ENCODE results near the gene NME4. TPM values are rescaled to one million over a fixed set of nuclear protein-coding genes. Genes with fewer than 3 reads are reported as not detected.
"Not testable (repeated sequence)": the region's sequence is repeated elsewhere in the genome, so short reads cannot be mapped to it uniquely, and the experiment has no call there.

NME4 gene
- total RNA-seq, 2 donors from 2014 or later: 274 to 350 TPM

DNA sequence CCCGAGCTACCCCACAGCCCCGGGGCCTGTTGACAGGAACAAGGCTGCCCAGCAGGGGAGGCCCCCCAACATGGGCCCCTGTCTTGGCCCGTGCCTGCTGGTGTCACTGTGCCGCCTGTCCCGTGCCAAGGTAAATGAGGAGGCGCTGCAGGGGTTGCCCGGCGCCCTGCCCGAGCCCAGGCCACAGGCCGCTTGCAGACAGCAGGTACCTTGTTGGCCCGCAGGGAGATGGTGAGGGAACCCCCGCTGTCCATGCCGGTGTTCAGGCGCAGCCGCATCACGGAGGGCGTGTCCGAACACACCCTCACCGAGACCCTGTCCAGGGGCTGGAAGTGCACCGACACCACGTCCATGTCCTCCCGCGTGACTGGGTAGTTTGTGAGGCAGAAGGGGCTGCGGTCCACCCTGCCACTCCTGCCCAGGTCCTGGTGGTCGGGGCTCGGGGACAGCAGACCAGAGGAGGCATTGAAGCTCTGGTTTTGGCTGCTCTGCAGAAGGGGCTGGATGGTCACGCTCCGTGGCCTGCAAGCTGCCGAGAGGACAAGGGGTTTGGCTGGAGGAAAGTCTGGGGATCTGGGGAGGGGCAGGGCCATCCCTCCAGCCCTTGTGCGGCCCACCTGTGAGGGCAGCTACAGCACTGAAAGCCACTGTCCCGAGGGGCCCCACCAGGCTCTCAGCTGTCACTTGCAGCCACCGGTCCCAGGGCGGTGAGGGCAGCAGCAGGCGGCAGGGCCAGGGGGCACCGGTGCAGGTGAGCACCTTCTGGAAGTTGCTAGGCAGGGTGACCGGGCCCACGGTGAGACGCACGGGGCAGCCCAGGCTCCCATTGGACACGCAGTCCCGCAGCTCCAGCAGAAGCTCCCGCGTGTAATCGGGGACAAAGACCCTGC lies 20.8 kb upstream of the NME4 start:
- H3K36me3 Mint-ChIP-seq (ENCODE audit: low read depth): peaks cover 13% of the 10 kb centered on the region

DNA sequence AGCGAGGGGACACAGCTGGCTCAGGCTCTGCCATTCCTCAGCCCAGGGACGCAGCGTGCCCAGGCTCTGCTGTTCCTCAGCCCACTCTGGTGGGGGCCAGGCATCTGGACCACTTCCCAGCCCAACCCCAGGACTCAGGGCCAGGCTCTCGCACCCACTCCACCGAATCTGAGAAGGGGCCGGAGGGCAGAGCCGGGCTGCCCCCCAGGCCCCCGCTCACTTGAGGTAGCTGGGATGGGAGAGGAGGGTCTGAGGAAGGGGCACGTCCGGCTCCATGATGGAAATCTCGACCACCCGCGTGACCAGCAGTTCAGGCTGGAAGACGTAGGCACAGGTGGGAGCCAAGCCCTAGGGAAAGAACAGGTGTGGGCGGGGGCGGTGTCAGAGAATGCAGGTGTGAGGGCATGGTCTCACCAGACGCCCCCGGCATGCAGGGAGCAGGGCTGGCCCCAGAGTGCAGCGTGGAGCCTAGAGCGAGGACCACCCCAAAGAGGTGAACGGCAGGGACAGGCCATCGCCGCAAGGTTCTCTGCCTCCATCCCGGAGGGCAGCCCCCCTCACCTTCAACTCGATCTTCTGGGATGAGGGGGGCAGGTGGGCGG lies 20.1 kb upstream of the NME4 start:
- Histone ChIP-seq H3K9me3 (ENCODE audit: control insufficient read depth, low read length) (no peaks in the 10 kb centered on the region), H3K4me1 (ENCODE audit: control insufficient read depth, insufficient read depth, low read length) (peaks cover 14% of the 10 kb centered on the region), H3K4me3 (ENCODE audit: low read length) (no peak overlapping the region), H3K27ac (ENCODE audit: low read depth, low read length) (no peak overlapping the region), H3K9ac (ENCODE audit: extremely low read depth, low read length, poor library complexity, severe bottlenecking) (no peak overlapping the region), H3K36me3 (ENCODE audit: control insufficient read depth, insufficient read depth, low read length) (peaks cover 22% of the 10 kb centered on the region), H3K27me3 (ENCODE audit: control insufficient read depth, insufficient read depth, low read length, poor library complexity, severe bottlenecking) (no peaks in the 10 kb centered on the region)
- TF ChIP-seq CTCF (conservative IDR thresholded peaks at IDR 0.05): no peak
- DNase-seq: no peak
- 95 to 97% methylated on average over 15 to 26 of the region's 26 CpGs for WGBS, 2 experiments (ENCODE audit: insufficient coverage in 1 of 2, insufficient read length in 1 of 2)
- H3K4me1 Mint-ChIP-seq: peaks cover 10% of the 10 kb centered on the region
- H3K9me3 Mint-ChIP-seq: no peaks in the 10 kb centered on the region
- peaks cover 13% of the 10 kb centered on the region for H3K36me3 Mint-ChIP-seq (ENCODE audit: low read depth)
- H3K27ac Mint-ChIP-seq: no peak overlapping the region
- no peaks in the 10 kb centered on the region for H3K27me3 Mint-ChIP-seq (ENCODE audit: insufficient read depth)
- H3K4me3 Mint-ChIP-seq: no peak overlapping the region

More for the DNA sequence above, 20.8 kb upstream of the NME4 start:
- no peak for DNase-seq
- TF ChIP-seq CTCF (conservative IDR thresholded peaks at IDR 0.05): no peak
- Histone ChIP-seq H3K9me3 (ENCODE audit: control insufficient read depth, low read length) (no peaks in the 10 kb centered on the region), H3K9ac (ENCODE audit: extremely low read depth, low read length, poor library complexity, severe bottlenecking) (no peak overlapping the region), H3K27me3 (ENCODE audit: control insufficient read depth, insufficient read depth, low read length, poor library complexity, severe bottlenecking) (no peaks in the 10 kb centered on the region), H3K4me1 (ENCODE audit: control insufficient read depth, insufficient read depth, low read length) (peaks cover 14% of the 10 kb centered on the region), H3K27ac (ENCODE audit: low read depth, low read length) (no peak overlapping the region), H3K4me3 (ENCODE audit: low read length) (no peak overlapping the region), H3K36me3 (ENCODE audit: control insufficient read depth, insufficient read depth, low read length) (peaks cover 22% of the 10 kb centered on the region)
- 96 to 98% methylated on average over 38 to 44 of the region's 44 CpGs for WGBS, 2 experiments (ENCODE audit: insufficient coverage in 1 of 2, insufficient read length in 1 of 2)
- no peaks in the 10 kb centered on the region for H3K9me3 Mint-ChIP-seq
- H3K4me1 Mint-ChIP-seq: peaks cover 10% of the 10 kb centered on the region
- H3K27ac Mint-ChIP-seq: no peak overlapping the region
- no peak overlapping the region for H3K4me3 Mint-ChIP-seq
- no peaks in the 10 kb centered on the region for H3K27me3 Mint-ChIP-seq (ENCODE audit: insufficient read depth)

- no peak for DNase-seq
- peaks cover 10% of the 10 kb centered on the region for H3K4me1 Mint-ChIP-seq
- H3K9me3 ChIP-seq (ENCODE audit: control insufficient read depth, low read length): no peaks in the 10 kb centered on the region
- 92 to 95% methylated on average over 39 to 42 of the region's 42 CpGs for WGBS, 2 experiments (ENCODE audit: insufficient coverage in 1 of 2, insufficient read length in 1 of 2)
- no peak overlapping the region for H3K27ac ChIP-seq (ENCODE audit: low read depth, low read length)
- peaks cover 13% of the 10 kb centered on the region for H3K36me3 Mint-ChIP-seq (ENCODE audit: low read depth)
- no peaks in the 10 kb centered on the region for H3K27me3 Mint-ChIP-seq (ENCODE audit: insufficient read depth)
- no peak overlapping the region for H3K4me3 Mint-ChIP-seq
- no peak for TF ChIP-seq CTCF (conservative IDR thresholded peaks at IDR 0.05)
- H3K27me3 ChIP-seq (ENCODE audit: control insufficient read depth, insufficient read depth, low read length, poor library complexity, severe bottlenecking): no peaks in the 10 kb centered on the region
- no peaks in the 10 kb centered on the region for H3K9me3 Mint-ChIP-seq
- no peak overlapping the region for H3K9ac ChIP-seq (ENCODE audit: extremely low read depth, low read length, poor library complexity, severe bottlenecking)
- no peak overlapping the region for H3K27ac Mint-ChIP-seq
- H3K36me3 ChIP-seq (ENCODE audit: control insufficient read depth, insufficient read depth, low read length): peaks cover 22% of the 10 kb centered on the region
- peaks cover 14% of the 10 kb centered on the region for H3K4me1 ChIP-seq (ENCODE audit: control insufficient read depth, insufficient read depth, low read length)
- no peak overlapping the region for H3K4me3 ChIP-seq (ENCODE audit: low read length)
Observed at GRCh38 chr16:377419-377951, 19.5 kb upstream of the NME4 start.

- H3K4me3 ChIP-seq (ENCODE audit: low read length); H3K27me3 ChIP-seq (ENCODE audit: control insufficient read depth, insufficient read depth, low read length, poor library complexity, severe bottlenecking); H3K27ac Mint-ChIP-seq; H3K9me3 Mint-ChIP-seq; H3K9me3 ChIP-seq (ENCODE audit: control insufficient read depth, low read length); DNase-seq; H3K4me3 Mint-ChIP-seq; H3K27ac ChIP-seq (ENCODE audit: low read depth, low read length); H3K9ac ChIP-seq (ENCODE audit: extremely low read depth, low read length, poor library complexity, severe bottlenecking); H3K27me3 Mint-ChIP-seq (ENCODE audit: insufficient read depth): not testable (repeated sequence)
- H3K36me3 ChIP-seq (ENCODE audit: control insufficient read depth, insufficient read depth, low read length): peaks cover 22% of the 10 kb centered on the region
- WGBS, 2 experiments (ENCODE audit: insufficient coverage in 1 of 2, insufficient read length in 1 of 2): 88 to 95% methylated on average over 16 to 26 of the region's 36 CpGs
- H3K4me1 ChIP-seq (ENCODE audit: control insufficient read depth, insufficient read depth, low read length): peaks cover 17% of the 10 kb centered on the region
- Mint-ChIP-seq H3K4me1 (peaks cover 12% of the 10 kb centered on the region), H3K36me3 (ENCODE audit: low read depth) (peaks cover 12% of the 10 kb centered on the region)
Observed at GRCh38 chr16:378113-378820, 18.7 kb upstream of the NME4 start.
